Measurements from ENCODE around the gene ZBTB9. TPM values are rescaled to one million over a fixed set of nuclear protein-coding genes. Genes with fewer than 3 reads are reported as not detected.

The ZBTB9 gene
- polyA plus RNA-seq, 1 of the 3 experiments (the other 2 are of a cell fraction) = 5.7 TPM

DNA sequence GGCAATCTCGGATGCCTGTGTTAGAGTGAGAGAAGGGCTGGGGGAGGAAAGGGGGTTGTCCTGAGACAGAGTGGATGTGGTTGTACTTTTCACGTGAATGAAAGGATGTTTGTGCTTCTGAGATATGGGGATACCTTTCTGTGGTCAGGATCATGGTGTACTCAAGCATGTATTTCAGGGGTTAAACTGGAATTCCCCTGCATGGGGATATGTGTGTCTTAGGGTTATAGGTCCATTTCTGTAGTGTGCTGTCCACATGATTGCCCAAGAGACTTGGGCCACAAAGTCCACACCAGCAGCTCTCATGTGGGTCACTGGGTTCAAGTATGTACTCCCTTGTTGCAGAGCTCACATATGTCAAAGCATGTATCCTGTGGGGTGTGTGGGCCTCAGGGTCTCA, 24.0 kb upstream of the ZBTB9 start:
- H4K20me1 ChIP-seq (ENCODE audit: insufficient read depth) = no peaks in the 10 kb centered on the region; the same call in 1 of the 2 replicates
- no peaks in the 10 kb centered on the region for H3K9me2 ChIP-seq

More for the DNA sequence above, 24.0 kb upstream of the ZBTB9 start:
- peaks cover 33% of the 10 kb centered on the region; the same call in 1 of the 2 replicates for H3K79me2 ChIP-seq (ENCODE audit: insufficient read depth)
- H3F3A ChIP-seq (replicated peaks; ENCODE audit: insufficient read depth) = peaks cover 15% of the 10 kb centered on the region
- peak overlapping the region in 1 of 2 experiments; percentile 31; a peak in 1 of 4 replicates for H3K27ac ChIP-seq (ENCODE audit: low read depth in 2 of 2, low read length in 1 of 2)
- ChIA-PET POLR2A (interaction anchor here (0.9 to 1.7 kb wide), 3 partner anchors 24 to 459 kb away, joined by 3 to 9 read pairs (median 5); partner anchors contain the start of gene ZBTB9), CTCF (interaction anchor here (0.8 to 2.3 kb wide), 4 partner anchors 10 to 36 kb away, joined by 3 to 8 read pairs (median 4); partner anchors contain the start of genes CUTA and ZBTB9)
- peak overlapping the region; percentile 49; the same call in 1 of the 2 replicates for H3K4me2 ChIP-seq
- H3K4me1 ChIP-seq (ENCODE audit: control insufficient read depth in 1 of 2, insufficient read depth in 2 of 2, low read depth in 1 of 2, low read length in 1 of 2) = peaks cover 17 to 44% of the 10 kb centered on the region in 2 experiments
- no peak overlapping the region for H3K9ac ChIP-seq
- WGBS (ENCODE audit: low lambda C conversion rate) = 70% methylated on average over 2 of the region's 2 CpGs
- DNase-seq = no peak
- H3K36me3 ChIP-seq (replicated peaks in 1 of 2; ENCODE audit: control insufficient read depth in 1 of 2, insufficient read depth in 2 of 2, low read length in 1 of 2) = peaks cover 0 to 4% of the 10 kb centered on the region in 2 experiments
- TF ChIP-seq GATA2 (CRISPR knock-in tag; IDR thresholded peaks at IDR 0.05) (no peak), RXRA (IDR thresholded peaks at IDR 0.05; ENCODE audit: borderline replicate concordance, low read depth) (no peak), FOXM1 (IDR thresholded peaks at IDR 0.05; ENCODE audit: low read depth) (no peak), YY1 (IDR thresholded peaks at IDR 0.05; ENCODE audit: low read depth) (no peak), TEAD4 (IDR thresholded peaks at IDR 0.05; ENCODE audit: borderline replicate concordance, insufficient read depth) (no peak), SIN3A (IDR thresholded peaks at IDR 0.05; ENCODE audit: borderline replicate concordance, low read depth, low read length) (no peak), ELF1 (IDR thresholded peaks at IDR 0.05) (no peak), EZH2phosphoT487 (IDR thresholded peaks at IDR 0.05; ENCODE audit: borderline replicate concordance, low read depth) (no peak), POLR2AphosphoS5 (IDR thresholded peaks at IDR 0.05; ENCODE audit: low read depth, low read length) (no peak), MXI1 (IDR thresholded peaks at IDR 0.05; ENCODE audit: low read depth, low read length) (no peak), FOSL2 (IDR thresholded peaks at IDR 0.05; ENCODE audit: borderline replicate concordance, low read depth) (no peak)
- TF ChIP-seq, protein P1, sequence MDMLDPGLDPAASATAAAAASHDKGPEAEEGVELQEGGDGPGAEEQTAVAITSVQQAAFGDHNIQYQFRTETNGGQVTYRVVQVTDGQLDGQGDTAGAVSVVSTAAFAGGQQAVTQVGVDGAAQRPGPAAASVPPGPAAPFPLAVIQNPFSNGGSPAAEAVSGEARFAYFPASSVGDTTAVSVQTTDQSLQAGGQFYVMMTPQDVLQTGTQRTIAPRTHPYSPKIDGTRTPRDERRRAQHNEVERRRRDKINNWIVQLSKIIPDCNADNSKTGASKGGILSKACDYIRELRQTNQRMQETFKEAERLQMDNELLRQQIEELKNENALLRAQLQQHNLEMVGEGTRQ (IDR thresholded peaks at IDR 0.05; ENCODE audit: borderline replicate concordance, low read depth, low read length) = no peak
- TF ChIP-seq, protein P2, sequence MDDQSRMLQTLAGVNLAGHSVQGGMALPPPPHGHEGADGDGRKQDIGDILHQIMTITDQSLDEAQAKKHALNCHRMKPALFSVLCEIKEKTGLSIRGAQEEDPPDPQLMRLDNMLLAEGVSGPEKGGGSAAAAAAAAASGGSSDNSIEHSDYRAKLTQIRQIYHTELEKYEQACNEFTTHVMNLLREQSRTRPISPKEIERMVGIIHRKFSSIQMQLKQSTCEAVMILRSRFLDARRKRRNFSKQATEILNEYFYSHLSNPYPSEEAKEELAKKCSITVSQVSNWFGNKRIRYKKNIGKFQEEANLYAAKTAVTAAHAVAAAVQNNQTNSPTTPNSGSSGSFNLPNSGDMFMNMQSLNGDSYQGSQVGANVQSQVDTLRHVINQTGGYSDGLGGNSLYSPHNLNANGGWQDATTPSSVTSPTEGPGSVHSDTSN (IDR thresholded peaks at IDR 0.05) = no peak
- TF ChIP-seq, protein P3, sequence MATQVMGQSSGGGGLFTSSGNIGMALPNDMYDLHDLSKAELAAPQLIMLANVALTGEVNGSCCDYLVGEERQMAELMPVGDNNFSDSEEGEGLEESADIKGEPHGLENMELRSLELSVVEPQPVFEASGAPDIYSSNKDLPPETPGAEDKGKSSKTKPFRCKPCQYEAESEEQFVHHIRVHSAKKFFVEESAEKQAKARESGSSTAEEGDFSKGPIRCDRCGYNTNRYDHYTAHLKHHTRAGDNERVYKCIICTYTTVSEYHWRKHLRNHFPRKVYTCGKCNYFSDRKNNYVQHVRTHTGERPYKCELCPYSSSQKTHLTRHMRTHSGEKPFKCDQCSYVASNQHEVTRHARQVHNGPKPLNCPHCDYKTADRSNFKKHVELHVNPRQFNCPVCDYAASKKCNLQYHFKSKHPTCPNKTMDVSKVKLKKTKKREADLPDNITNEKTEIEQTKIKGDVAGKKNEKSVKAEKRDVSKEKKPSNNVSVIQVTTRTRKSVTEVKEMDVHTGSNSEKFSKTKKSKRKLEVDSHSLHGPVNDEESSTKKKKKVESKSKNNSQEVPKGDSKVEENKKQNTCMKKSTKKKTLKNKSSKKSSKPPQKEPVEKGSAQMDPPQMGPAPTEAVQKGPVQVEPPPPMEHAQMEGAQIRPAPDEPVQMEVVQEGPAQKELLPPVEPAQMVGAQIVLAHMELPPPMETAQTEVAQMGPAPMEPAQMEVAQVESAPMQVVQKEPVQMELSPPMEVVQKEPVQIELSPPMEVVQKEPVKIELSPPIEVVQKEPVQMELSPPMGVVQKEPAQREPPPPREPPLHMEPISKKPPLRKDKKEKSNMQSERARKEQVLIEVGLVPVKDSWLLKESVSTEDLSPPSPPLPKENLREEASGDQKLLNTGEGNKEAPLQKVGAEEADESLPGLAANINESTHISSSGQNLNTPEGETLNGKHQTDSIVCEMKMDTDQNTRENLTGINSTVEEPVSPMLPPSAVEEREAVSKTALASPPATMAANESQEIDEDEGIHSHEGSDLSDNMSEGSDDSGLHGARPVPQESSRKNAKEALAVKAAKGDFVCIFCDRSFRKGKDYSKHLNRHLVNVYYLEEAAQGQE (IDR thresholded peaks at IDR 0.05; ENCODE audit: low read depth, low read length) = no peak
- TF ChIP-seq, protein P4, sequence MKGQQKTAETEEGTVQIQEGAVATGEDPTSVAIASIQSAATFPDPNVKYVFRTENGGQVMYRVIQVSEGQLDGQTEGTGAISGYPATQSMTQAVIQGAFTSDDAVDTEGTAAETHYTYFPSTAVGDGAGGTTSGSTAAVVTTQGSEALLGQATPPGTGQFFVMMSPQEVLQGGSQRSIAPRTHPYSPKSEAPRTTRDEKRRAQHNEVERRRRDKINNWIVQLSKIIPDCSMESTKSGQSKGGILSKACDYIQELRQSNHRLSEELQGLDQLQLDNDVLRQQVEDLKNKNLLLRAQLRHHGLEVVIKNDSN (IDR thresholded peaks at IDR 0.05; ENCODE audit: borderline replicate concordance, low read depth) = no peak
- no peaks in the 10 kb centered on the region for H3K27me3 ChIP-seq (ENCODE audit: insufficient read depth)
- no peak overlapping the region for H3K4me3 ChIP-seq (ENCODE audit: low read depth in 2 of 2, low read length in 1 of 2)
- H2AFZ ChIP-seq (ENCODE audit: low read depth) = no peak overlapping the region
- no peaks in the 10 kb centered on the region for H3K9me3 ChIP-seq
